Vagina (tissue), 2 donors: ENCODE results near the gene SEC23B.

ENCODE experiments used
- POLR2A ChIP-seq, 2 donors: fragments of 450-650 bp; IDR thresholded peaks; one replicate each; pipeline ENCODE4 v1.6.1; 2017; ENCODE audit warnings: antibody characterized with exemption in 2 of 2, mild to moderate bottlenecking in 2 of 2, moderate library complexity in 2 of 2
- TF ChIP-seq, protein P1 (sequence below), 3 experiments: fragments of 450-650 bp in 2 of 3; fragments of 200-600 bp in 1 of 3; sonication (generic) in 1 of 3; IDR thresholded peaks; one replicate each; pipeline ENCODE4 v1.5.1; 2017 to 2019; ENCODE audit warnings: antibody characterized with exemption in 3 of 3, mild to moderate bottlenecking in 2 of 3, moderate library complexity in 2 of 3

DNA sequence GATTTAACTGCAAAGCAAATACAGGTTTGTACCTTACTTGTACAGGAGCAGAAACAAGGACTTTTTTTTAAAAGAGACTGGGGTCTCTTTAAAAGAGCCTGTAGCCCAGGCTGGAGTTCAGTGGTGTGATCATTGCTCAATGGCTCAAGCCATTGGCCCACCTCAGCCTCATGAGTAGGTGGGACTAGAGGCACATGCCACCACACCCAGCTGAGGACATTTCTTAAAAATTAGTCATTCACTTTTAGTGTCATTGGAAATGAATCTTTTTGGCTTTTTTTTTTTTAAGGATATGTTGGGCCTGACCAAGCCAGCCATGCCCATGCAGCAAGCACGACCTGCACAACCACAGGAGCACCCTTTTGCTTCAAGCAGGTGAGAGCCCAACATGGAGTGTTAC lies 16.9 kb downstream of the SEC23B start:
- TF ChIP-seq, protein P1, sequence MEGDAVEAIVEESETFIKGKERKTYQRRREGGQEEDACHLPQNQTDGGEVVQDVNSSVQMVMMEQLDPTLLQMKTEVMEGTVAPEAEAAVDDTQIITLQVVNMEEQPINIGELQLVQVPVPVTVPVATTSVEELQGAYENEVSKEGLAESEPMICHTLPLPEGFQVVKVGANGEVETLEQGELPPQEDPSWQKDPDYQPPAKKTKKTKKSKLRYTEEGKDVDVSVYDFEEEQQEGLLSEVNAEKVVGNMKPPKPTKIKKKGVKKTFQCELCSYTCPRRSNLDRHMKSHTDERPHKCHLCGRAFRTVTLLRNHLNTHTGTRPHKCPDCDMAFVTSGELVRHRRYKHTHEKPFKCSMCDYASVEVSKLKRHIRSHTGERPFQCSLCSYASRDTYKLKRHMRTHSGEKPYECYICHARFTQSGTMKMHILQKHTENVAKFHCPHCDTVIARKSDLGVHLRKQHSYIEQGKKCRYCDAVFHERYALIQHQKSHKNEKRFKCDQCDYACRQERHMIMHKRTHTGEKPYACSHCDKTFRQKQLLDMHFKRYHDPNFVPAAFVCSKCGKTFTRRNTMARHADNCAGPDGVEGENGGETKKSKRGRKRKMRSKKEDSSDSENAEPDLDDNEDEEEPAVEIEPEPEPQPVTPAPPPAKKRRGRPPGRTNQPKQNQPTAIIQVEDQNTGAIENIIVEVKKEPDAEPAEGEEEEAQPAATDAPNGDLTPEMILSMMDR (IDR thresholded peaks at IDR 0.05): no peak
- TF ChIP-seq POLR2A (IDR thresholded peaks at IDR 0.05): no peak
